DOHH2 (cell line): ENCODE results near the gene MPPED1.

Source experiments
- H3F3A ChIP-seq: fragments of 200-600 bp; sonication (generic), shearing (Covaris generic); 2 replicates; pipeline ENCODE4 v1.6.0; 2016; ENCODE audit warnings: antibody characterized with exemption, mild to moderate bottlenecking; ENCODE audit not compliant: control insufficient read depth, insufficient read depth
- H3K27ac ChIP-seq: fragments of 200-600 bp; sonication (generic); 2 replicates; pipeline ENCODE4 v1.5.1; 2014; ENCODE audit warnings: low read depth, mild to moderate bottlenecking, low read length, moderate library complexity
- H3K27me3 ChIP-seq: fragments of 200-600 bp; sonication (generic); 2 replicates; pipeline ENCODE4 v1.6.1; 2014; ENCODE audit warnings: mild to moderate bottlenecking, low read length, mixed read lengths; ENCODE audit not compliant: control insufficient read depth
- H3K36me3 ChIP-seq: fragments of 200-600 bp; sonication (generic); 2 replicates; pipeline ENCODE4 v1.6.1; 2014; ENCODE audit warnings: mild to moderate bottlenecking, low read length, moderate library complexity, mixed read lengths; ENCODE audit not compliant: control insufficient read depth
- H3K4me1 ChIP-seq: fragments of 200-600 bp; sonication (generic); 2 replicates; pipeline ENCODE4 v1.6.1; 2014; ENCODE audit warnings: mild to moderate bottlenecking, low read length, mixed read lengths; ENCODE audit not compliant: control insufficient read depth
- H3K4me2 ChIP-seq: fragments of 200-600 bp; sonication (generic); 2 replicates; pipeline ENCODE4 v1.6.0; 2014; ENCODE audit warnings: mild to moderate bottlenecking, low read length, moderate library complexity
- H3K4me3 ChIP-seq: fragments of 200-600 bp; sonication (generic); 2 replicates; pipeline ENCODE4 v1.5.1; 2014; ENCODE audit warnings: mild to moderate bottlenecking, low read length, mixed read lengths
- H3K79me2 ChIP-seq: fragments of 200-600 bp; sonication (generic); 2 replicates; pipeline ENCODE4 v1.6.1; 2014; ENCODE audit warnings: mild to moderate bottlenecking, low read length, mixed read lengths; ENCODE audit not compliant: control insufficient read depth
- H3K9me2 ChIP-seq: fragments of 200-600 bp; sonication (generic); replicated peaks from 2 replicates; pipeline ENCODE4 v1.6.1; 2014; ENCODE audit warnings: mild to moderate bottlenecking, low read length, mixed read lengths; ENCODE audit not compliant: control insufficient read depth
- H3K9me3 ChIP-seq: fragments of 200-600 bp; sonication (generic); 2 replicates; pipeline ENCODE4 v1.6.1; 2014; ENCODE audit warnings: antibody characterized with exemption, low read length, mixed read lengths; ENCODE audit not compliant: control insufficient read depth, insufficient read depth
- H4K20me1 ChIP-seq: fragments of 200-600 bp; sonication (generic); 2 replicates; pipeline ENCODE4 v1.6.0; 2014; ENCODE audit warnings: low read depth, mild to moderate bottlenecking, antibody characterized with exemption, low read length, moderate library complexity; ENCODE audit not compliant: control insufficient read depth, insufficient read depth
- CTCF ChIP-seq: fragments of 200-600 bp; sonication (generic); IDR thresholded peaks from one replicate; pipeline ENCODE4 v1.5.1; 2014; ENCODE audit warnings: antibody characterized with exemption, mild to moderate bottlenecking, low read depth, low read length; ENCODE audit not compliant: poor library complexity, severe bottlenecking
- EZH2phosphoT487 ChIP-seq: fragments of 200-600 bp; sonication (generic); IDR thresholded peaks from 2 replicates; pipeline ENCODE4 v1.6.1; 2017; ENCODE audit warnings: borderline replicate concordance, mild to moderate bottlenecking, antibody characterized with exemption, low read length, moderate library complexity, mixed read lengths

Gene MPPED1

GRCh38 chr22:43400449-43400848 is 11.4 kb upstream of the MPPED1 start:
- no peaks in the 10 kb centered on the region for H3K79me2 ChIP-seq
- no peaks in the 10 kb centered on the region for H3K9me2 ChIP-seq
- no peaks in the 10 kb centered on the region for H3K4me1 ChIP-seq
- H3K4me3 ChIP-seq = no peak overlapping the region
- no peaks in the 10 kb centered on the region for H3K9me3 ChIP-seq
- H3K4me2 ChIP-seq = no peak overlapping the region
- no peaks in the 10 kb centered on the region for H4K20me1 ChIP-seq
- no peaks in the 10 kb centered on the region for H3K36me3 ChIP-seq
- H3K27ac ChIP-seq = no peak overlapping the region
- no peaks in the 10 kb centered on the region for H3F3A ChIP-seq
- TF ChIP-seq EZH2phosphoT487 (no peak), CTCF (no peak)
- H3K27me3 ChIP-seq = no peaks in the 10 kb centered on the region

- Histone ChIP-seq H4K20me1 (no peaks in the 10 kb centered on the region), H3K36me3 (no peaks in the 10 kb centered on the region), H3K4me1 (no peaks in the 10 kb centered on the region), H3K27me3 (no peaks in the 10 kb centered on the region), H3K9me3 (no peaks in the 10 kb centered on the region), H3K79me2 (no peaks in the 10 kb centered on the region), H3K9me2 (no peaks in the 10 kb centered on the region), H3K4me2 (no peak overlapping the region), H3K27ac (no peak overlapping the region), H3K4me3 (no peak overlapping the region), H3F3A (no peaks in the 10 kb centered on the region)
- TF ChIP-seq EZH2phosphoT487 (no peak), CTCF (no peak)
These were observed 10.6 kb upstream of the MPPED1 start for GRCh38 chr22:43401233-43401632.

- no peaks in the 10 kb centered on the region for H3K9me3 ChIP-seq
- no peaks in the 10 kb centered on the region for H3K36me3 ChIP-seq
- H3K27ac ChIP-seq = no peak overlapping the region
- no peaks in the 10 kb centered on the region for H4K20me1 ChIP-seq
- H3K27me3 ChIP-seq = no peaks in the 10 kb centered on the region
- no peaks in the 10 kb centered on the region for H3K9me2 ChIP-seq
- no peaks in the 10 kb centered on the region for H3F3A ChIP-seq
- TF ChIP-seq EZH2phosphoT487 = no peak
- TF ChIP-seq CTCF = no peak
- no peak overlapping the region for H3K4me3 ChIP-seq
- H3K79me2 ChIP-seq = no peaks in the 10 kb centered on the region
- no peaks in the 10 kb centered on the region for H3K4me1 ChIP-seq
- H3K4me2 ChIP-seq = no peak overlapping the region
These were observed 10.2 kb upstream of the MPPED1 start for GRCh38 chr22:43401661-43402060.

- Histone ChIP-seq H3K36me3 (no peaks in the 10 kb centered on the region), H3K27me3 (no peaks in the 10 kb centered on the region), H3K4me3 (no peak overlapping the region), H3K9me2 (no peaks in the 10 kb centered on the region), H3K9me3 (no peaks in the 10 kb centered on the region), H3K4me2 (no peak overlapping the region), H3K79me2 (no peaks in the 10 kb centered on the region), H3K4me1 (no peaks in the 10 kb centered on the region), H3F3A (no peaks in the 10 kb centered on the region), H3K27ac (no peak overlapping the region), H4K20me1 (no peaks in the 10 kb centered on the region)
- TF ChIP-seq EZH2phosphoT487 (no peak), CTCF (no peak)
These were observed 9.7 kb upstream of the MPPED1 start for GRCh38 chr22:43402128-43402527.
